Stimulated activated CD4-positive, alpha-beta T cell treated with anti-CD3 and anti-CD28 coated beads, Interleukin-12 subunit alpha, Interleukin-12 subunit beta, amount 100 ng/mL, for 24 hours (primary cell): ENCODE measurements around the gene GAS2L3.
"Not testable (repeated sequence)": the region's sequence is repeated elsewhere in the genome, so short reads cannot be mapped to it uniquely, and the experiment has no call there.

Experiments used
- DNase-seq, 2 experiments: peaks; one replicate each; pipeline ENCODE4 v3.0.0-alpha.2; 2020; ENCODE audit warnings: low read depth in 2 of 2

Gene GAS2L3

GRCh38 chr12:100573292-100574186, at the start of gene GAS2L3:
Gene GAS2L3 (plus strand): TSS chr12:100573684. CDS start chr12:100594905, 21,221 bp downstream.
- peak; percentile 14 to 46 for DNase-seq

- DNase-seq: no peak
Observed at GRCh38 chr12:100528034-100528433, 45.5 kb upstream of the GAS2L3 start.

- DNase-seq: no peak
Observed at GRCh38 chr12:100528471-100529127, 44.9 kb upstream of the GAS2L3 start.

- DNase-seq: no peak
Observed at GRCh38 chr12:100529756-100530350, 43.6 kb upstream of the GAS2L3 start.

GRCh38 chr12:100533376-100533775, 40.1 kb upstream of the GAS2L3 start:
- DNase-seq: no peak

- no peak for DNase-seq
Observed at GRCh38 chr12:100534625-100535227, 38.8 kb upstream of the GAS2L3 start.

GRCh38 chr12:100539202-100539601, 34.3 kb upstream of the GAS2L3 start:
- no peak for DNase-seq

GRCh38 chr12:100544165-100544564, 29.3 kb upstream of the GAS2L3 start:
- no peak for DNase-seq

- no peak for DNase-seq
Observed at GRCh38 chr12:100545092-100545491, 28.4 kb upstream of the GAS2L3 start.

- DNase-seq: no peak
Observed at GRCh38 chr12:100553936-100554335, 19.5 kb upstream of the GAS2L3 start.

- no peak for DNase-seq
Observed at GRCh38 chr12:100554608-100555077, 18.8 kb upstream of the GAS2L3 start.

- DNase-seq: no peak
Observed at GRCh38 chr12:100555722-100556121, 17.8 kb upstream of the GAS2L3 start.

GRCh38 chr12:100557357-100557756, 16.1 kb upstream of the GAS2L3 start:
- no peak for DNase-seq

GRCh38 chr12:100559261-100559660, 14.2 kb upstream of the GAS2L3 start:
- not testable (repeated sequence) for DNase-seq

GRCh38 chr12:100564090-100564489, 9.4 kb upstream of the GAS2L3 start:
- DNase-seq: no peak

GRCh38 chr12:100564905-100565467, 8.5 kb upstream of the GAS2L3 start:
- no peak for DNase-seq

- no peak for DNase-seq
Observed at GRCh38 chr12:100565987-100566545, 7.4 kb upstream of the GAS2L3 start.

GRCh38 chr12:100566887-100567637, 6.4 kb upstream of the GAS2L3 start:
- DNase-seq: no peak

- DNase-seq: no peak
Observed at GRCh38 chr12:100567945-100568344, 5.5 kb upstream of the GAS2L3 start.

- DNase-seq: no peak
Observed at GRCh38 chr12:100572184-100572583, 1.3 kb upstream of the GAS2L3 start.
